HL-60 (cell line): ENCODE data around the gene BMX.

Experiments used
- DNase-seq, 2 experiments: peaks; one replicate each; pipeline ENCODE4 v3.0.0-alpha.2; 2010 to 2020; ENCODE audit warnings: low read depth in 1 of 2, low spot score in 1 of 2
- H3K27ac ChIP-seq: fragments of 250-450 bp; sonication (Bioruptor Pico); replicated peaks from 2 replicates; pipeline ENCODE4 v1.5.1; 2020; ENCODE audit warnings: mild to moderate bottlenecking, moderate library complexity
- H3K27me3 ChIP-seq: fragments of 250-450 bp; sonication (Bioruptor Pico); 2 replicates; pipeline ENCODE4 v1.5.1; 2021; ENCODE audit warnings: mild to moderate bottlenecking, moderate library complexity; ENCODE audit not compliant: insufficient read depth, poor library complexity, severe bottlenecking
- H3K4me3 ChIP-seq: replicated peaks from 2 replicates; pipeline ENCODE4 v1.5.1; 2011; ENCODE audit warnings: mild to moderate bottlenecking, control low read depth, low read length; ENCODE audit not compliant: insufficient read depth
- GABPA ChIP-seq: IDR thresholded peaks from 2 replicates; pipeline ENCODE4 v1.6.1; 2012; ENCODE audit warnings: low read depth
- POLR2AphosphoS5 ChIP-seq: IDR thresholded peaks from 2 replicates; pipeline ENCODE4 v1.6.1; 2012; ENCODE audit warnings: low read depth
- SPI1 ChIP-seq: IDR thresholded peaks from 2 replicates; pipeline ENCODE4 v1.6.1; 2012; ENCODE audit warnings: low read depth, mild to moderate bottlenecking, borderline replicate concordance
- TF ChIP-seq, protein P1 (sequence below): IDR thresholded peaks from one replicate; pipeline ENCODE4 v1.5.1; 2011; ENCODE audit warnings: low read length, control low read depth, inconsistent platforms; ENCODE audit not compliant: insufficient read depth
- TF ChIP-seq, protein P2 (sequence below): IDR thresholded peaks from 2 replicates; pipeline ENCODE4 v1.6.1; 2012; ENCODE audit warnings: low read depth; ENCODE audit not compliant: insufficient replicate concordance

Gene BMX

DNA sequence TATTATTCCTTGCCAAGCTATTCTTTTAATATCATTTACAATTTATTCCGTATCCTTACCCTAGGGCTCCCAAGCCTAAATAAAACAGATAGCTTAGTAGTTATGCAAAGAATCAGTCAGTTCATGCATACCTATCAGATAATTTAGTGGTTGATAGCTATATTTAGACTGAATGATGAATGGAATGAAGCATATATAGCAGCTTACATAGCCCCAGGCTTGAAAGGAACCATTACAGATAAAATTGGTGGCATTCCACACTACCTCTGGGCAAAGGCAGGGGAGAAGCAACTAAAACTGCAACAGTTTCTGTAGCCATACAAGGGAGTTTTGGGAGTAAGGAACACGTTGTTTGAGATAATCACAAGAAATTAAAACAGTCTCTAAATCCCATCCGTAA lies 97.4 kb downstream of the BMX start:
- H3K4me3 ChIP-seq = no peak overlapping the region
- H3K27me3 ChIP-seq = peaks cover 5% of the 10 kb centered on the region
- no peak for DNase-seq
- TF ChIP-seq, protein P1, sequence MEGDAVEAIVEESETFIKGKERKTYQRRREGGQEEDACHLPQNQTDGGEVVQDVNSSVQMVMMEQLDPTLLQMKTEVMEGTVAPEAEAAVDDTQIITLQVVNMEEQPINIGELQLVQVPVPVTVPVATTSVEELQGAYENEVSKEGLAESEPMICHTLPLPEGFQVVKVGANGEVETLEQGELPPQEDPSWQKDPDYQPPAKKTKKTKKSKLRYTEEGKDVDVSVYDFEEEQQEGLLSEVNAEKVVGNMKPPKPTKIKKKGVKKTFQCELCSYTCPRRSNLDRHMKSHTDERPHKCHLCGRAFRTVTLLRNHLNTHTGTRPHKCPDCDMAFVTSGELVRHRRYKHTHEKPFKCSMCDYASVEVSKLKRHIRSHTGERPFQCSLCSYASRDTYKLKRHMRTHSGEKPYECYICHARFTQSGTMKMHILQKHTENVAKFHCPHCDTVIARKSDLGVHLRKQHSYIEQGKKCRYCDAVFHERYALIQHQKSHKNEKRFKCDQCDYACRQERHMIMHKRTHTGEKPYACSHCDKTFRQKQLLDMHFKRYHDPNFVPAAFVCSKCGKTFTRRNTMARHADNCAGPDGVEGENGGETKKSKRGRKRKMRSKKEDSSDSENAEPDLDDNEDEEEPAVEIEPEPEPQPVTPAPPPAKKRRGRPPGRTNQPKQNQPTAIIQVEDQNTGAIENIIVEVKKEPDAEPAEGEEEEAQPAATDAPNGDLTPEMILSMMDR = no peak
- no peak for TF ChIP-seq GABPA
- TF ChIP-seq POLR2AphosphoS5 = no peak
- no peak for TF ChIP-seq SPI1
- TF ChIP-seq, protein P2, sequence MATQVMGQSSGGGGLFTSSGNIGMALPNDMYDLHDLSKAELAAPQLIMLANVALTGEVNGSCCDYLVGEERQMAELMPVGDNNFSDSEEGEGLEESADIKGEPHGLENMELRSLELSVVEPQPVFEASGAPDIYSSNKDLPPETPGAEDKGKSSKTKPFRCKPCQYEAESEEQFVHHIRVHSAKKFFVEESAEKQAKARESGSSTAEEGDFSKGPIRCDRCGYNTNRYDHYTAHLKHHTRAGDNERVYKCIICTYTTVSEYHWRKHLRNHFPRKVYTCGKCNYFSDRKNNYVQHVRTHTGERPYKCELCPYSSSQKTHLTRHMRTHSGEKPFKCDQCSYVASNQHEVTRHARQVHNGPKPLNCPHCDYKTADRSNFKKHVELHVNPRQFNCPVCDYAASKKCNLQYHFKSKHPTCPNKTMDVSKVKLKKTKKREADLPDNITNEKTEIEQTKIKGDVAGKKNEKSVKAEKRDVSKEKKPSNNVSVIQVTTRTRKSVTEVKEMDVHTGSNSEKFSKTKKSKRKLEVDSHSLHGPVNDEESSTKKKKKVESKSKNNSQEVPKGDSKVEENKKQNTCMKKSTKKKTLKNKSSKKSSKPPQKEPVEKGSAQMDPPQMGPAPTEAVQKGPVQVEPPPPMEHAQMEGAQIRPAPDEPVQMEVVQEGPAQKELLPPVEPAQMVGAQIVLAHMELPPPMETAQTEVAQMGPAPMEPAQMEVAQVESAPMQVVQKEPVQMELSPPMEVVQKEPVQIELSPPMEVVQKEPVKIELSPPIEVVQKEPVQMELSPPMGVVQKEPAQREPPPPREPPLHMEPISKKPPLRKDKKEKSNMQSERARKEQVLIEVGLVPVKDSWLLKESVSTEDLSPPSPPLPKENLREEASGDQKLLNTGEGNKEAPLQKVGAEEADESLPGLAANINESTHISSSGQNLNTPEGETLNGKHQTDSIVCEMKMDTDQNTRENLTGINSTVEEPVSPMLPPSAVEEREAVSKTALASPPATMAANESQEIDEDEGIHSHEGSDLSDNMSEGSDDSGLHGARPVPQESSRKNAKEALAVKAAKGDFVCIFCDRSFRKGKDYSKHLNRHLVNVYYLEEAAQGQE = no peak
- H3K27ac ChIP-seq = no peak overlapping the region

DNA sequence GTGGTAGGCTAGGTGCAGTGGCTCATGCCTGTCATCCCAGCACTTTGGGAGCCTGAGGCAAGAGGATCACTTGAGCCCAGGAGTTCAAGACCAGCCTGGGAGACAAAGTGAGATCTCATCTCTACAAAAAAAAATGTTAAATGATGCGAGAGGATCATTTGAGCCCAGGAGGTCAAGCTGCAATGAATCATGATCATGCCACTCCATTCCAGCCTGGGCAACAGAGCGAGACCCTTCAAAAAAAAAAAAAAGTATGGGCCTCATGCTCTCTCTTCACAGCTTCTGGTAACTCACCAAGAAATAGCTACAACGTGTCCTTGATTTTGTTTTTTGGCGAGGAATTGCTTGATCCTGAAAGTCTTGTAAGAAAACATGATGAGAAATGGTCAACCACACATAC lies 98.9 kb downstream of the BMX start:
- no peak overlapping the region for H3K27ac ChIP-seq
- no peak for DNase-seq
- TF ChIP-seq SPI1 = no peak
- H3K4me3 ChIP-seq = no peak overlapping the region
- peaks cover 6% of the 10 kb centered on the region for H3K27me3 ChIP-seq

DNA sequence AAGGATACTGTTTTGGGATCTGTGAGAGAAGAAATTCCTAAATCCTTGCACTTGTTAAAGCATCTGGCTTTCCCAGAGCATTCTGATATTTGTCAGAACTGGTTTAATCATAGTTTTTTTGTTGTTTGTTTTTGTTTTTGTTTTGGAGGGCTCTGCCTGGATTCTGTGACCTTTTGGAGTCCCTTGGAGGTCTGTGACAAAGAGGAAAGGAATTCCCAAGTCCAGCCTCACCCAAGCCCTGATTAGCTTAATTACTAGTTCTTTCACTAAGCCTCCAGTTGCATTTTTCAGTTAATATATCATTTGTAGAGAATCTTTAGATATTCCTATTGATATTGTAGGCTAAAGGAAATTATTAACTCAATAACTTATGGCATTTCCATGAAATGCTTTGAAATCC lies 99.4 kb downstream of the BMX start:
- TF ChIP-seq POLR2AphosphoS5 (no peak), GABPA (no peak), SPI1 (no peak)
- TF ChIP-seq, protein P1 = no peak
- TF ChIP-seq, protein P2 = no peak
- peaks cover 6% of the 10 kb centered on the region for H3K27me3 ChIP-seq
- no peak for DNase-seq
- H3K27ac ChIP-seq = no peak overlapping the region
- no peak overlapping the region for H3K4me3 ChIP-seq

DNA sequence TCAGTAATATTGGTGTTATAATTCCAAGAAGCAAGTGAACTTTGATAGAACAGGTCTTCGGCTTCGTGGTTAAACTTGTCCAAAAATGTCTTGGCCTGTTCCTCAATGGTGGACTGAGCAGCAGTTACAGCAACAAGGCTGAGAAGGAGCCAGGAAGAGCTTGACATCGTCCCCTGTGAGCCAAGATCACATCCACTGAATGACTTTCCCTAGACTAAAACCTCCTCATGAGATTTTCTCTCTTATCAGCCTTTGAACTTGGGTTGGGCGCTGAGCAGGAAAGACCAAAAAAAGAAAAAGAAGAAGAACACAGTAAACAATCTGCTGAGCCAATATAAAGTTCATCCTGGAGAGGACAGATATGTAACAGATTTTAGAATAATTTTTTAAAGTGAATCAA lies 100.1 kb downstream of the BMX start, which contains the start of gene ACE2:
ACE2 (minus strand) TSS at position 216 of the 400 bp plus-strand sequence; CDS start at position 167, 49 bp downstream.
- TF ChIP-seq, protein P2 = no peak
- no peak for TF ChIP-seq POLR2AphosphoS5
- TF ChIP-seq SPI1 = no peak
- TF ChIP-seq, protein P1 = no peak
- TF ChIP-seq GABPA = no peak
- H3K27me3 ChIP-seq = peaks cover 6% of the 10 kb centered on the region
- no peak within 1 kb of the TSS for H3K4me3 ChIP-seq
- no peak within 1 kb of the TSS for H3K27ac ChIP-seq
- no peak for DNase-seq
